Measurements from ENCODE around the gene KRTAP5-7. TPM values are rescaled to one million over a fixed set of nuclear protein-coding genes. Genes with fewer than 3 reads are reported as not detected.

The KRTAP5-7 gene
- total and polyA plus RNA-seq, 2 donors from 2014 or later, result 0.22 TPM; not detected in 1

GRCh38 chr11:71483692-71484091 is 43.4 kb upstream of the KRTAP5-7 start:
- intact Hi-C loops (cut with DNase I), result no loop called here

GRCh38 chr11:71484248-71485062 is 42.6 kb upstream of the KRTAP5-7 start:
- Histone ChIP-seq H3K4me3 (ENCODE audit: low read length in 3 of 3) (no peak overlapping the region), H3K4me1 (ENCODE audit: control insufficient read depth in 2 of 3, insufficient read depth in 2 of 3, low read depth in 1 of 3, low read length in 3 of 3) (peaks cover 0 to 2% (median 0%) of the 10 kb centered on the region in 3 donors), H3K27me3 (ENCODE audit: control insufficient read depth, insufficient read depth, low read length) (no peaks in the 10 kb centered on the region), H3K36me3 (ENCODE audit: control insufficient read depth in 2 of 3, insufficient read depth in 3 of 3, low read length in 3 of 3) (peaks cover 11 to 50% (median 29%) of the 10 kb centered on the region in 3 donors), H3K9me3 (ENCODE audit: control insufficient read depth in 2 of 3, insufficient read depth in 1 of 3, low read length in 3 of 3) (no peaks in the 10 kb centered on the region), H3K27ac (ENCODE audit: low read depth in 2 of 2, low read length in 2 of 2) (no peak overlapping the region), H3K9ac (ENCODE audit: low read length in 3 of 3) (no peak overlapping the region)
- FAIRE-seq (no peak), DNase-seq (no peak)
- TF ChIP-seq, protein P1, sequence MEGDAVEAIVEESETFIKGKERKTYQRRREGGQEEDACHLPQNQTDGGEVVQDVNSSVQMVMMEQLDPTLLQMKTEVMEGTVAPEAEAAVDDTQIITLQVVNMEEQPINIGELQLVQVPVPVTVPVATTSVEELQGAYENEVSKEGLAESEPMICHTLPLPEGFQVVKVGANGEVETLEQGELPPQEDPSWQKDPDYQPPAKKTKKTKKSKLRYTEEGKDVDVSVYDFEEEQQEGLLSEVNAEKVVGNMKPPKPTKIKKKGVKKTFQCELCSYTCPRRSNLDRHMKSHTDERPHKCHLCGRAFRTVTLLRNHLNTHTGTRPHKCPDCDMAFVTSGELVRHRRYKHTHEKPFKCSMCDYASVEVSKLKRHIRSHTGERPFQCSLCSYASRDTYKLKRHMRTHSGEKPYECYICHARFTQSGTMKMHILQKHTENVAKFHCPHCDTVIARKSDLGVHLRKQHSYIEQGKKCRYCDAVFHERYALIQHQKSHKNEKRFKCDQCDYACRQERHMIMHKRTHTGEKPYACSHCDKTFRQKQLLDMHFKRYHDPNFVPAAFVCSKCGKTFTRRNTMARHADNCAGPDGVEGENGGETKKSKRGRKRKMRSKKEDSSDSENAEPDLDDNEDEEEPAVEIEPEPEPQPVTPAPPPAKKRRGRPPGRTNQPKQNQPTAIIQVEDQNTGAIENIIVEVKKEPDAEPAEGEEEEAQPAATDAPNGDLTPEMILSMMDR (IDR thresholded peaks at IDR 0.05; ENCODE audit: borderline replicate concordance, extremely low read depth, insufficient read depth), result no peak
- intact Hi-C loops (cut with DNase I), result no loop called here

More at GRCh38 chr11:71483692-71484091, 43.4 kb upstream of the KRTAP5-7 start:
- no peak for FAIRE-seq
- Histone ChIP-seq H3K4me1 (ENCODE audit: control insufficient read depth in 2 of 3, insufficient read depth in 2 of 3, low read depth in 1 of 3, low read length in 3 of 3) (no peaks in the 10 kb centered on the region), H3K9ac (ENCODE audit: low read length in 3 of 3) (no peak overlapping the region), H3K27ac (ENCODE audit: low read depth in 2 of 2, low read length in 2 of 2) (no peak overlapping the region), H3K9me3 (ENCODE audit: control insufficient read depth in 2 of 3, insufficient read depth in 1 of 3, low read length in 3 of 3) (no peaks in the 10 kb centered on the region), H3K4me3 (ENCODE audit: low read length in 3 of 3) (no peak overlapping the region), H3K27me3 (ENCODE audit: control insufficient read depth, insufficient read depth, low read length) (no peaks in the 10 kb centered on the region), H3K36me3 (ENCODE audit: control insufficient read depth in 2 of 3, insufficient read depth in 3 of 3, low read length in 3 of 3) (peaks cover 11 to 50% (median 33%) of the 10 kb centered on the region in 3 donors)
- DNase-seq, result no peak
- TF ChIP-seq, protein P1 (IDR thresholded peaks at IDR 0.05; ENCODE audit: borderline replicate concordance, extremely low read depth, insufficient read depth), result no peak

DNA sequence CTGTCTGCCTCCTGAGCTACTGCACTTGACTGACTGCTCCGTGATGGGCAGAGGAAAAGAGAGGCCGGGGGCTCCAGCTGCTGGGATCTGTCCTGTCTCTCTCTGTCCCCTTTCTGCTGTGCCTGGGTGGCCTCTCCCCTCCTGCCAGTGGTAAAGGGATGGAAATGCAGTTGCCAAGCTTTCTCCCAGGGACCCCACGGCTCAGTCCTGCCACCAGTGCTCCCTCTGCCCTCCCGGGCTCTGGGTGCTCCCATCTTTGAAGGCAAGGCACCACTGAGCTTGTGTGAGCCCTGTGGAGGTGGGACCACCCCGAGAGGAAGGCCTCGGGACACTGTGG is 42.0 kb upstream of the KRTAP5-7 start:
- TF ChIP-seq, protein P1 (IDR thresholded peaks at IDR 0.05; ENCODE audit: borderline replicate concordance, extremely low read depth, insufficient read depth), result no peak
- no peak for FAIRE-seq
- intact Hi-C loops (cut with DNase I), result no loop called here

More for the DNA sequence above, 42.0 kb upstream of the KRTAP5-7 start:
- Histone ChIP-seq H3K9ac (ENCODE audit: low read length in 3 of 3) (no peak overlapping the region), H3K27me3 (ENCODE audit: control insufficient read depth, insufficient read depth, low read length) (no peaks in the 10 kb centered on the region), H3K4me3 (ENCODE audit: low read length in 3 of 3) (no peak overlapping the region), H3K36me3 (ENCODE audit: control insufficient read depth in 2 of 3, insufficient read depth in 3 of 3, low read length in 3 of 3) (peaks cover 11 to 44% (median 27%) of the 10 kb centered on the region in 3 donors), H3K4me1 (ENCODE audit: control insufficient read depth in 2 of 3, insufficient read depth in 2 of 3, low read depth in 1 of 3, low read length in 3 of 3) (peaks cover 0 to 2% (median 0%) of the 10 kb centered on the region in 3 donors), H3K27ac (ENCODE audit: low read depth in 2 of 2, low read length in 2 of 2) (no peak overlapping the region), H3K9me3 (ENCODE audit: control insufficient read depth in 2 of 3, insufficient read depth in 1 of 3, low read length in 3 of 3) (no peaks in the 10 kb centered on the region)
- no peak for DNase-seq
